IMR-90 (cell line): ENCODE results near the gene TAF6L. TPM values are rescaled to one million over a fixed set of nuclear protein-coding genes. Genes with fewer than 3 reads are reported as not detected.

Source experiments
- ATAC-seq: fragments of 200-7000 bp; cut with Tn5 transposase; 2 replicates; pipeline ENCODE4 v1.9.1; 2020; ENCODE audit warnings: low read depth, mild to moderate bottlenecking, moderate library complexity
- BruUV-seq: library from RNA; stranded (reverse); fragments of 400-500 nt; replicated peaks from 2 replicates; lab custom pipeline; 2021; lab: Mats Ljungman, UMichigan
- CTCF ChIA-PET: fragments of 300-600 bp; formaldehyde crosslinking; extraction: SDS; loops from one replicate; lab custom pipeline; 2021; ENCODE audit warnings: antibody characterized with exemption; lab: Yijun Ruan, JAX
- POLR2A ChIA-PET: fragments of 300-600 bp; sonication (Branson Sonifier 250); formaldehyde crosslinking; loops from one replicate; lab custom pipeline; 2022; ENCODE audit warnings: antibody characterized with exemption; ENCODE audit not compliant: unreplicated experiment; lab: Charles Lee
- DNase-seq: peaks from one replicate; pipeline ENCODE4 v3.0.0; 2013
- H2AFZ ChIP-seq: replicated peaks from 2 replicates; pipeline ENCODE3; 2013; ENCODE audit warnings: low read length, mild to moderate bottlenecking; ENCODE audit not compliant: poor library complexity
- H2AK5ac ChIP-seq: 2 replicates; pipeline ENCODE4 v1.6.1; 2013; ENCODE audit warnings: low read depth, low read length, inconsistent platforms
- H2AK9ac ChIP-seq: replicated peaks from 2 replicates; pipeline ENCODE3; 2013; ENCODE audit warnings: mild to moderate bottlenecking, low read depth, low read length, moderate library complexity; ENCODE audit not compliant: poor library complexity
- H2BK120ac ChIP-seq: 2 replicates; pipeline ENCODE4 v1.6.1; 2013; ENCODE audit warnings: low read depth, low read length, inconsistent platforms
- H2BK15ac ChIP-seq: 3 replicates; pipeline ENCODE4 v1.6.1; 2013; ENCODE audit warnings: low read depth, low read length, inconsistent platforms
- H2BK20ac ChIP-seq: 2 replicates; pipeline ENCODE4 v1.6.1; 2013; ENCODE audit warnings: low read depth, mild to moderate bottlenecking, inconsistent platforms, low read length, moderate library complexity
- H2BK5ac ChIP-seq: 2 replicates; pipeline ENCODE4 v1.6.1; 2013; ENCODE audit warnings: mild to moderate bottlenecking, low read depth, low read length, inconsistent platforms; ENCODE audit not compliant: poor library complexity, severe bottlenecking
- H3K14ac ChIP-seq: replicated peaks from 2 replicates; pipeline ENCODE4 v1.6.1; 2013; ENCODE audit warnings: low read depth, low read length, inconsistent platforms
- H3K18ac ChIP-seq: 2 replicates; pipeline ENCODE4 v1.6.1; 2013; ENCODE audit warnings: low read depth, low read length, control low read depth
- H3K23ac ChIP-seq: 2 replicates; pipeline ENCODE4 v1.6.1; 2013; ENCODE audit warnings: low read depth, low read length, inconsistent platforms
- H3K27ac ChIP-seq: 2 replicates; pipeline ENCODE4 v1.5.1; 2013; ENCODE audit warnings: mild to moderate bottlenecking, control low read depth, low read length; ENCODE audit not compliant: insufficient read depth
- H3K27me3 ChIP-seq: 2 replicates; pipeline ENCODE4 v1.6.1; 2013; ENCODE audit warnings: low read length; ENCODE audit not compliant: control insufficient read depth, insufficient read depth
- H3K36me3 ChIP-seq: 2 replicates; pipeline ENCODE4 v1.6.1; 2013; ENCODE audit warnings: low read length, mixed read lengths; ENCODE audit not compliant: control insufficient read depth, insufficient read depth
- H3K4ac ChIP-seq: 2 replicates; pipeline ENCODE4 v1.6.1; 2013; ENCODE audit warnings: low read depth, low read length, inconsistent platforms
- H3K4me1 ChIP-seq: 2 replicates; pipeline ENCODE4 v1.6.1; 2013; ENCODE audit warnings: low read length, mixed read lengths; ENCODE audit not compliant: control insufficient read depth, insufficient read depth
- H3K4me2 ChIP-seq: 2 replicates; pipeline ENCODE4 v1.6.1; 2013; ENCODE audit warnings: low read depth, mild to moderate bottlenecking, control low read depth, low read length, moderate library complexity
- H3K4me3 ChIP-seq: 2 replicates; pipeline ENCODE4 v1.5.1; 2013; ENCODE audit warnings: low read depth, mild to moderate bottlenecking, control low read depth, low read length, moderate library complexity; ENCODE audit not compliant: insufficient read depth
- H3K56ac ChIP-seq: 2 replicates; pipeline ENCODE4 v1.6.1; 2013; ENCODE audit warnings: low read length, inconsistent platforms; ENCODE audit not compliant: insufficient read depth; ENCODE audit errors: extremely low read depth
- H3K79me1 ChIP-seq, 2 experiments: 2 replicates each; pipeline ENCODE4 v1.6.1; 2013; ENCODE audit warnings: low read length in 2 of 2, inconsistent platforms in 1 of 2, low read depth in 1 of 2
- H3K9ac ChIP-seq: 2 replicates; pipeline ENCODE4 v1.6.1; 2013; ENCODE audit warnings: low read depth, low read length, control low read depth
- H3K9me1 ChIP-seq: 2 replicates; pipeline ENCODE4 v1.6.1; 2013; ENCODE audit warnings: low read length, inconsistent platforms; ENCODE audit not compliant: insufficient read depth
- H3K9me3 ChIP-seq: 2 replicates; pipeline ENCODE4 v1.6.1; 2013; ENCODE audit warnings: low read length; ENCODE audit not compliant: control insufficient read depth, insufficient read depth
- H4K20me1 ChIP-seq: 2 replicates; pipeline ENCODE4 v1.6.1; 2013; ENCODE audit warnings: low read length, inconsistent platforms; ENCODE audit not compliant: insufficient read depth
- H4K5ac ChIP-seq: 2 replicates; pipeline ENCODE4 v1.6.1; 2013; ENCODE audit warnings: mild to moderate bottlenecking, low read depth, low read length, control low read depth
- H4K8ac ChIP-seq, 2 experiments: 2 replicates each; pipeline ENCODE4 v1.6.1; 2013; ENCODE audit warnings: low read depth in 2 of 2, low read length in 2 of 2, control low read depth in 1 of 2, inconsistent platforms in 1 of 2
- H4K91ac ChIP-seq: 2 replicates; pipeline ENCODE4 v1.6.1; 2013; ENCODE audit warnings: low read depth, low read length, inconsistent platforms; ENCODE audit not compliant: insufficient read depth
- BHLHE40 ChIP-seq: fragments of 150-350 bp; IDR thresholded peaks from 2 replicates; pipeline ENCODE4 v1.6.1; 2016; ENCODE audit warnings: mild to moderate bottlenecking, low read depth, low read length
- CTCF ChIP-seq: conservative IDR thresholded peaks from 2 replicates; pipeline ENCODE4 v1.5.1; 2012; ENCODE audit warnings: mild to moderate bottlenecking, low read depth, low read length, improper control_type of control experiment
- ELK1 ChIP-seq: fragments of 150-350 bp; IDR thresholded peaks from 2 replicates; pipeline ENCODE4 v1.6.1; 2016; ENCODE audit warnings: low read depth, mild to moderate bottlenecking, low read length, moderate library complexity, borderline replicate concordance
- FOS ChIP-seq: fragments of 150-350 bp; IDR thresholded peaks from 2 replicates; pipeline ENCODE4 v1.6.1; 2016; ENCODE audit warnings: low read depth, low read length
- MAFK ChIP-seq: IDR thresholded peaks from 2 replicates; pipeline ENCODE4 v1.6.1; 2012; ENCODE audit warnings: low read depth, low read length, improper control_type of control experiment
- RAD21 ChIP-seq: IDR thresholded peaks from 2 replicates; pipeline ENCODE4 v1.6.1; 2012; ENCODE audit warnings: low read length, improper control_type of control experiment
- RCOR1 ChIP-seq: IDR thresholded peaks from 2 replicates; pipeline ENCODE4 v1.6.1; 2012; ENCODE audit warnings: mild to moderate bottlenecking, low read length, improper control_type of control experiment; ENCODE audit not compliant: insufficient replicate concordance
- SMC3 ChIP-seq: fragments of 150-350 bp; IDR thresholded peaks from 2 replicates; pipeline ENCODE4 v1.6.1; 2016; ENCODE audit warnings: low read depth, mild to moderate bottlenecking, antibody characterized with exemption, low read length, moderate library complexity
- USF2 ChIP-seq: fragments of 150-350 bp; IDR thresholded peaks from 2 replicates; pipeline ENCODE4 v1.6.1; 2017; ENCODE audit warnings: mild to moderate bottlenecking, antibody characterized with exemption, low read length, low read depth
- WGBS, 2 experiments: methylation state at CpG; one replicate each; pipeline versions ENCODE4 v1.1.5 to v1.1.7; 2013; ENCODE audit warnings: missing lambda C conversion rate in 2 of 2; ENCODE audit not compliant: insufficient read length in 1 of 2; ENCODE audit errors: extremely low coverage in 2 of 2; 5-methylcytosine and 5-hydroxymethylcytosine counted together
- dilution Hi-C: fragments of 300-500 bp; cut with HindIII; formaldehyde crosslinking; loops from one replicate; pipeline ENCODE4 v1.14.3; 2018; ENCODE audit warnings: low sequenced_read_pairs; ENCODE audit not compliant: unreplicated experiment
- in situ Hi-C: fragments of 300-500 bp; cut with MboI; formaldehyde crosslinking; loops from 3 replicates; pipeline ENCODE4 v1.14.3; 2019; ENCODE audit warnings: low sequenced_read_pairs, inconsistent platforms, mixed read lengths
- intact Hi-C: fragments of 100-400 bp; cut with micrococcal nuclease; formaldehyde crosslinking; loops from 2 replicates; pipeline ENCODE4 v1.10.0; 2022
- polyA plus RNA-seq, 3 experiments: library from polyadenylated mRNA; depleted of rRNA; stranded (reverse); fragments of >200 nt; gene quantifications; 2 replicates each; pipeline ENCODE4 v1.2.3, GENCODE V29; 2012; ENCODE audit warnings: low replicate concordance in 1 of 3
- total RNA-seq: library from RNA; depleted of rRNA; stranded (reverse); fragments of >200 nt; gene quantifications from 2 replicates; pipeline ENCODE4 v1.2.3, GENCODE V29; 2012

The TAF6L gene
- total and polyA plus RNA-seq, 2 of the 4 experiments (the other 2 are of a cell fraction), result 9.5 to 13.5 TPM

- peak overlapping the region; percentile 78 for H3K56ac ChIP-seq
- H2BK120ac ChIP-seq, result no peak overlapping the region
- peaks cover 22% of the 10 kb centered on the region for H4K20me1 ChIP-seq
- H3K36me3 ChIP-seq, result peaks cover 36% of the 10 kb centered on the region
- peaks cover 26% of the 10 kb centered on the region for H3K9me1 ChIP-seq
- peak overlapping the region; percentile 99 for H2AK9ac ChIP-seq
- intact Hi-C loops, result loop anchor here (2.0 kb wide), 1 partner anchor 14 kb away; no protein-coding TSS in a partner anchor
- peak; percentile 55 for DNase-seq
- CTCF ChIA-PET, result no interaction called here
- H4K5ac ChIP-seq, result peak overlapping the region; percentile 8; the same call in 1 of the 2 replicates
- peak overlapping the region; percentile 19 for H3K18ac ChIP-seq
- H3K27me3 ChIP-seq, result no peaks in the 10 kb centered on the region
- H2AK5ac ChIP-seq, result peak overlapping the region; percentile 65
- in situ Hi-C loops, result no loop called here
- POLR2A ChIA-PET, result no interaction called here
- TF ChIP-seq MAFK (no peak), BHLHE40 (no peak), RCOR1 (no peak), ELK1 (no peak), CTCF (no peak), USF2 (no peak), SMC3 (no peak), FOS (no peak), RAD21 (no peak)
- peak overlapping the region; percentile 82 for H3K4me3 ChIP-seq
- H2BK15ac ChIP-seq, result no peak overlapping the region
- H3K9me3 ChIP-seq, result no peaks in the 10 kb centered on the region
- peak; percentile 21 for ATAC-seq
- WGBS, 2 experiments, result 3% methylated on average over 5 of the region's 14 CpGs; no CpG with 5 or more reads in 1 of the 2 experiments
- H4K8ac ChIP-seq, result peak overlapping the region in 1 of 2 experiments; percentile 10; a peak in 2 of 4 replicates
- H3K14ac ChIP-seq, result peak overlapping the region; percentile 80
- peak overlapping the region; percentile 68 for H3K4ac ChIP-seq
- peak overlapping the region; percentile 78 for H3K23ac ChIP-seq
- peaks cover 26 to 62% of the 10 kb centered on the region in 2 experiments for H3K79me1 ChIP-seq
- H4K91ac ChIP-seq, result peak overlapping the region; percentile 23; the same call in 1 of the 2 replicates
- H2AFZ ChIP-seq, result peak overlapping the region; percentile 99
- dilution Hi-C loops, result no loop called here
- peak overlapping the region; percentile 71 for H3K27ac ChIP-seq
- H3K9ac ChIP-seq, result peak overlapping the region; percentile 81
- BruUV-seq, result TSS peak; percentile 55
- H3K4me1 ChIP-seq, result peaks cover 26% of the 10 kb centered on the region
- no peak overlapping the region for H2BK20ac ChIP-seq
- H3K4me2 ChIP-seq, result peak overlapping the region; percentile 89
- H2BK5ac ChIP-seq, result peak overlapping the region; percentile 63
These were observed 33.3 kb downstream of the TAF6L start for GRCh38 chr11:62804310-62805075.
